HepG2 (cell line): Measurements from ENCODE around the gene ANKS3. TPM values are rescaled to one million over a fixed set of nuclear protein-coding genes. Genes with fewer than 3 reads are reported as not detected.

ENCODE experiments used
- ARID4A ChIP-seq: sonication (generic); formaldehyde crosslinking; IDR thresholded peaks from 2 replicates; pipeline ENCODE4 v1.5.0; 2020; ENCODE audit warnings: mild to moderate bottlenecking, missing genetic modification reagents, borderline replicate concordance
- ATF1 ChIP-seq: IDR thresholded peaks from 2 replicates; pipeline ENCODE4 v1.6.1; 2016; ENCODE audit warnings: mild to moderate bottlenecking, control low read depth
- CC2D1A ChIP-seq: sonication (generic); formaldehyde crosslinking; IDR thresholded peaks from 2 replicates; pipeline ENCODE4 v1.8.1; 2023; ENCODE audit warnings: mild to moderate bottlenecking, missing genetic modification reagents
- CREB1 ChIP-seq, 2 experiments: fragments of 450-650 bp in 1 of 2; IDR thresholded peaks; 2 replicates each; pipeline ENCODE4 v1.6.1; 2016 to 2017; ENCODE audit warnings: control low read depth in 1 of 2, mild to moderate bottlenecking in 1 of 2, missing compliant biosample characterization in 1 of 2, missing genetic modification characterization in 1 of 2
- IRF2 ChIP-seq: IDR thresholded peaks from 2 replicates; pipeline ENCODE4 v1.6.1; 2018; ENCODE audit warnings: missing genetic modification reagents, missing compliant biosample characterization
- KAT8 ChIP-seq: IDR thresholded peaks from 2 replicates; pipeline ENCODE4 v1.6.1; 2016; ENCODE audit warnings: missing genetic modification reagents, missing compliant biosample characterization
- MYC ChIP-seq: sonication (generic); formaldehyde crosslinking; IDR thresholded peaks from 2 replicates; pipeline ENCODE4 v1.9.0; 2021; ENCODE audit warnings: missing genetic modification reagents, borderline replicate concordance
- RAD51 ChIP-seq: fragments of 450-650 bp; IDR thresholded peaks from 2 replicates; pipeline ENCODE4 v1.6.1; 2016; ENCODE audit warnings: borderline replicate concordance
- TBX2 ChIP-seq: sonication (generic); formaldehyde crosslinking; IDR thresholded peaks from 2 replicates; pipeline ENCODE4 v1.5.0; 2020; ENCODE audit warnings: missing genetic modification reagents, mild to moderate bottlenecking, borderline replicate concordance
- TFAP4 ChIP-seq: sonication (generic); IDR thresholded peaks from 2 replicates; pipeline ENCODE4 v1.6.1; 2016; ENCODE audit warnings: low read depth, borderline replicate concordance
- THAP9 ChIP-seq: sonication (generic); formaldehyde crosslinking; IDR thresholded peaks from 2 replicates; pipeline ENCODE4; 2020; ENCODE audit warnings: missing genetic modification reagents, mild to moderate bottlenecking, borderline replicate concordance
- USF2 ChIP-seq, 2 experiments: sonication (generic) in 1 of 2; formaldehyde crosslinking in 1 of 2; IDR thresholded peaks; 2 replicates each; pipeline versions ENCODE4 v1.5.1 to v1.6.1; 2011 to 2020; ENCODE audit warnings: borderline replicate concordance in 1 of 2, low read depth in 1 of 2, low read length in 1 of 2, mild to moderate bottlenecking in 1 of 2, missing genetic modification reagents in 1 of 2, moderate library complexity in 1 of 2
- ZFP62 ChIP-seq: sonication (generic); formaldehyde crosslinking; IDR thresholded peaks from 2 replicates; pipeline ENCODE4 v1.4.0; 2020; ENCODE audit warnings: missing genetic modification reagents
- ZNF329 ChIP-seq: sonication (generic); formaldehyde crosslinking; IDR thresholded peaks from 2 replicates; pipeline ENCODE4 v1.9.0; 2021; ENCODE audit warnings: low read depth, mild to moderate bottlenecking, missing genetic modification reagents
- ZNF556 ChIP-seq: sonication (generic); formaldehyde crosslinking; IDR thresholded peaks from 2 replicates; pipeline ENCODE4 v1.4.0; 2020; ENCODE audit warnings: mild to moderate bottlenecking, missing genetic modification reagents, borderline replicate concordance
- ZNF7 ChIP-seq: IDR thresholded peaks from 2 replicates; pipeline ENCODE4 v1.6.1; 2016; ENCODE audit warnings: missing biosample characterization, missing genetic modification reagents
- ZSCAN30 ChIP-seq: sonication (generic); formaldehyde crosslinking; IDR thresholded peaks from 2 replicates; pipeline ENCODE4 v1.5.0; 2020; ENCODE audit warnings: mild to moderate bottlenecking, missing genetic modification reagents
- polyA plus RNA-seq, 8 experiments: library from polyadenylated mRNA; depleted of rRNA in 3 of 8; stranded (reverse) in 7 of 8; unstranded in 1 of 8; fragments of >200 nt; fragmentation: Illumina TruSeq in 4 of 8; extraction: Trizol in 4 of 8; gene quantifications; 2 replicates each; pipeline versions ENCODE4 v1.2.1 to v1.2.3, GENCODE V29; 2011 to 2016; ENCODE audit warnings: low read depth in 4 of 8, missing spikeins in 1 of 8, mixed read lengths in 1 of 8; ENCODE audit not compliant: insufficient read depth in 1 of 8
- total RNA-seq, 5 experiments: library from RNA; depleted of rRNA; stranded (reverse); fragments of >200 nt; fragmentation: Illumina TruSeq; extraction: Trizol; gene quantifications; 2 replicates each; pipeline ENCODE4 v1.2.3, GENCODE V29; 2016; ENCODE audit warnings: low read depth in 1 of 5
- TF ChIP-seq, protein P1 (sequence below): sonication (generic); formaldehyde crosslinking; IDR thresholded peaks from 2 replicates; pipeline ENCODE4 v1.5.0; 2020; ENCODE audit warnings: missing genetic modification reagents

Gene ANKS3
- total and polyA plus RNA-seq, 2 of the 13 experiments (the other 11 are each of a cell fraction or from before 2014, with no cell fraction given) = 11.4 to 15.9 TPM

GRCh38 chr16:4660454-4661007, 73.5 kb downstream of the ANKS3 start (continued):
- TF ChIP-seq USF2 (IDR thresholded peaks at IDR 0.05; ENCODE audit: low read depth, low read length) = no peak
- TF ChIP-seq USF2 (CRISPR knock-in tag; IDR thresholded peaks at IDR 0.05; ENCODE audit: borderline replicate concordance) = no peak
- TF ChIP-seq CREB1 (IDR thresholded peaks at IDR 0.05) = no peak
- TF ChIP-seq CREB1 (CRISPR knock-in tag; IDR thresholded peaks at IDR 0.05) = no peak
- TF ChIP-seq, protein P1, sequence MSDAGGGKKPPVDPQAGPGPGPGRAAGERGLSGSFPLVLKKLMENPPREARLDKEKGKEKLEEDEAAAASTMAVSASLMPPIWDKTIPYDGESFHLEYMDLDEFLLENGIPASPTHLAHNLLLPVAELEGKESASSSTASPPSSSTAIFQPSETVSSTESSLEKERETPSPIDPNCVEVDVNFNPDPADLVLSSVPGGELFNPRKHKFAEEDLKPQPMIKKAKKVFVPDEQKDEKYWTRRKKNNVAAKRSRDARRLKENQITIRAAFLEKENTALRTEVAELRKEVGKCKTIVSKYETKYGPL (CRISPR knock-in tag) = no peak
- no peak for TF ChIP-seq ATF1 (CRISPR knock-in tag)
- TF ChIP-seq MYC (CRISPR knock-in tag) = peak; percentile 58; the same call in 1 of the 2 replicates
- TF ChIP-seq ZNF7 (CRISPR knock-in tag) = no peak
- no peak for TF ChIP-seq RAD51
- no peak for TF ChIP-seq KAT8
- TF ChIP-seq TFAP4 = peak; percentile 34; the same call in 1 of the 2 replicates
- 0 out of 2 replicates have a peak, but pooled peaks have one; percentile 20 for TF ChIP-seq IRF2 (CRISPR knock-in tag)
- TF ChIP-seq ZNF556 (CRISPR knock-in tag) = no peak
- TF ChIP-seq TBX2 (CRISPR knock-in tag) = no peak; the same call in 1 of the 2 replicates
- TF ChIP-seq ZFP62 (CRISPR knock-in tag) = no peak
- TF ChIP-seq ZNF329 (CRISPR knock-in tag) = no peak
- no peak for TF ChIP-seq THAP9 (CRISPR knock-in tag)
- TF ChIP-seq CC2D1A = no peak
- TF ChIP-seq ARID4A (CRISPR knock-in tag) = peak; percentile 75; the same call in 1 of the 2 replicates
- TF ChIP-seq ZSCAN30 (CRISPR knock-in tag) = no peak
